Hematopoietic multipotent progenitor cell treated with erythropoietin and hydrocortisone succinate and interleukin-3 and kit ligand, for 8 days (in vitro differentiated cells): ENCODE results near the gene LKAAEAR1.
"Not testable (repeated sequence)": the region's sequence is repeated elsewhere in the genome, so short reads cannot be mapped to it uniquely, and the experiment has no call there.

ENCODE experiments used
- DNase-seq: peaks from one replicate; pipeline ENCODE4 v3.0.0-alpha.2; 2015

Gene LKAAEAR1

DNA sequence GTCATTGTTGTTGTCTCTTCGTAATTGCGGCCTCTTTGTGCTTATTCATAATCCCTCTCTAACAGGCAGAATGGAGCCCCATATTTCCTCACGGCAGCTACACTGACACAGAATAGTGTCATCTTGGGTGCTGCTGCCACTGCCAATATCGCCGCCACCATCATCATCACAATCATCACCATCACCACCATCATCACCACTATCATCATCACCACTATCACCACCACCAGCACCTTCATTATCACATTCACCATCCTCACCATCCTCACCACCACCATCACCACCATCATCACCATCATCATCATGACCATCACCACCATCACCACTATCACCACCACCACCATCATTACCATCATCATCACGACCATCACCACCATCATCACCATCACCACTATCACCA lies 12.3 kb upstream of the LKAAEAR1 start:
- DNase-seq: no peak

DNA sequence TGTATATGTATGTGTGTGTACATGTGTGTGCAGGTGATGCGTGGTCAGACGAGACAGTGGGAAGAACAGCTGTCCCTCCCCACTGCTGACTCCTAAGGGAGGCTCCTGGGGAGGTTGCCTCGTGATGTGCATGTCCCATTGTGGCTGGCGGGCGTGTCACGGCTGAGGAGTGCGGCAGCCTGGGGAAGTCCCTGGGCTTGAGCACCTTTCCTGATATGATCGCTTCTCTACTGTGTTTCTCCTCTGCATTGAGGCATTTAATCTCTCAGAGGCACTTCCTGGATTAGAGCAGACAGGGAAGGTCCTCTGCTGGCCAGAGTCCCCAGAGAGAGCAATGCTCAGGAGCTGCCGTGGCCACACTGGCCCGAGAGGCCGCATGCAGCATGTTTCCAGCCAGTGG lies 11.7 kb upstream of the LKAAEAR1 start:
- no peak for DNase-seq

DNA sequence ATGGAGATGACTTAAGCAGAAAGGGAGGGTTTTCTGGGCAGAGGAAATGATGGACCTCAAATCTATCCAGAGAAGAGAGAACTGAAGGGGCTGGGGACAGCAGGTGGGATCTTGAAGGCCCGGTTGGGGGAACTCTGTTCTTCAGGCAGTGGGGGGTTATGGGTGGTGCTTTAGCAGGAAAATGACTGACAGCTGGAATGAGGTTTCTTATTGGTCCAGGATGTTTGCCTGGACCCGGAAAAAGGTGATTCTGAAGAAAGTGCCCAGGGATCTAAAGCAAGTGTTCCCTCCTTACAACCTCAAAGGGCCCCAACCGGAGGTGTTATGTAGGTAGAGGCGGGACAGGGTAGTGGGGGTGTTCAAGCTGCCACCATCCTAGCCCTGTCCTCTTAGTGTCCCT lies 11.3 kb upstream of the LKAAEAR1 start:
- DNase-seq: no peak

- DNase-seq: no peak
Observed at GRCh38 chr20:64093013-64093503, 8.9 kb upstream of the LKAAEAR1 start.

GRCh38 chr20:64092258-64093012 lies 8.2 kb upstream of the LKAAEAR1 start:
- DNase-seq: no peak

DNA sequence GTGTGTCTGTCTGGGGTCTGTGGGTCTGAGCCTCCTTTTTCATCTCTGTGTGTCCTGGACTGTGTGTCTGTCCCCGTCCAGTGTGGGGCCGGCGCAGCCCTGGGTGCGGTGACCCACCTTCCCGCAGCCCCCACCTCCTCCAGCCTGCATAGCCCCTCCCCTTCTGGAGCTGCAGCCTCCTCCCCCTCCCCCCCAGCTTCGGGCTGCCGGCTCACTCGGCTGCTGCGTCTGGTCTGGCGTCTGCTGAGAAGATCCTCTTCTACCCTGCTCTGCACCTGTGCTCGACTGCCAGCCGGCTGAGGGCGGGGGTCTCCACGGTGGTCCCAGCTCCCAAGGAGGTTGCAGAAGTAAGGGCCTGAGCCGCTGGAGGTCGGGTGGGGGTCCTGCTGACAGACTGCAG lies 7.6 kb upstream of the LKAAEAR1 start:
- no peak for DNase-seq

- DNase-seq: no peak
Observed at GRCh38 chr20:64091340-64091739, 7.1 kb upstream of the LKAAEAR1 start.

DNA sequence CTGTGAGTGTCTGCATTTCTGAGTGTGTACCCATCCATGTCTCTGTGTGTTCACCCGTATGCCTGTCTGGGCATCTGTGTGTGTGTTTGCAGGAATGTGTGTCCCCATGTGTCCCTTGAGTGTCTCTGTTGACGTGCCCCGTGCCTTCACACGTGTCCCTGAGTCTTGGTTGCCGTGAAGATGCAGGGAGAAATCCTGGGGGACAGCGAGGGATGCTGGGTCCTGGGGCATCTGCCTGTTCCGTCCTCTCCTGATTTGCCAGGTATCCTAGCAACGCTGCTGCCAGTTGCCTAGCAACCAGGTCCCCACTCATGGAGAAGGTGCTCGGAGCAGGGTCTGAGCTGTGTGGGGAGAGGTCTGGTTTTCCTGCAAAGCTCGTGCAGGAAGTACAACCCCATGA lies 6.0 kb upstream of the LKAAEAR1 start:
- no peak for DNase-seq

DNA sequence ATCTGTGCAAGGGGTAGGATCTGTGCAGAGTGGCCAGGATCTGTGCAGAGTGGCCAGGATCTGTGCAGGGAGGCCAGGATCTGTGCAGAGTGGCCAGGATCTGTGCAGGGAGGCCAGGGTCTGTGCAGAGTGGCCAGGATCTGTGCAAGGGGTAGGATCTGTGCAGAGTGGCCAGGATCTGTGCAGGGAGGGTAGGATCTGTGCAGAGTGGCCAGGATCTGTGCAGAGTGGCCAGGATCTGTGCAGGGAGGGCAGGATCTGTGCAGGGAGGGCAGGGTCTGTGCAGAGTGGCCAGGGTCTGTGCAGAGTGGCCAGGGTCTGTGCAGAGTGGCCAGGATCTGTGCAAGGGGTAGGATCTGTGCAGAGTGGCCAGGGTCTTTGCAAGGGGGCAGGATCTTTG lies 4.4 kb upstream of the LKAAEAR1 start:
- not testable (repeated sequence) for DNase-seq

DNA sequence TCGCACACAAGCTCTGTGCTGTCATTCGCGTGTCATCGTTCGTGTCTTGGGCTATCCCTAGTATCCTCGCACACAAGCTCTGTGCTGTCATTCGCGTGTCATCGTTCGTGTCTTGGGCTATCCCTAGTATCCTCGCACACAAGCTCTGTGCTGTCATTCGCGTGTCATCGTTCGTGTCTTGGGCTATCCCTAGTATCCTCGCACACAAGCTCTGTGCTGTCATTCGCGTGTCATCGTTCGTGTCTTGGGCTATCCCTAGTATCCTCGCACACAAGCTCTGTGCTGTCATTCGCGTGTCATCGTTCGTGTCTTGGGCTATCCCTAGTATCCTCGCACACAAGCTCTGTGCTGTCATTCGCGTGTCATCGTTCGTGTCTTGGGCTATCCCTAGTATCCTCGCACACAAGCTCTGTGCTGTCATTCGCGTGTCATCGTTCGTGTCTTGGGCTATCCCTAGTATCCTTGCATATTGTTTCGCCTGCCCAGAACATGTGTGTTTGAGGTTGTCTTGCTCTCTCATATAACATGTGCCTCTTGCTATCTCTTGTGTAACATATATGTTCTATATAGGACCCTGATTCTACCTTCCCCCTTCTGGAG lies 3.1 kb upstream of the LKAAEAR1 start:
- DNase-seq: not testable (repeated sequence)

GRCh38 chr20:64086801-64087200 lies 2.6 kb upstream of the LKAAEAR1 start:
- no peak for DNase-seq

DNA sequence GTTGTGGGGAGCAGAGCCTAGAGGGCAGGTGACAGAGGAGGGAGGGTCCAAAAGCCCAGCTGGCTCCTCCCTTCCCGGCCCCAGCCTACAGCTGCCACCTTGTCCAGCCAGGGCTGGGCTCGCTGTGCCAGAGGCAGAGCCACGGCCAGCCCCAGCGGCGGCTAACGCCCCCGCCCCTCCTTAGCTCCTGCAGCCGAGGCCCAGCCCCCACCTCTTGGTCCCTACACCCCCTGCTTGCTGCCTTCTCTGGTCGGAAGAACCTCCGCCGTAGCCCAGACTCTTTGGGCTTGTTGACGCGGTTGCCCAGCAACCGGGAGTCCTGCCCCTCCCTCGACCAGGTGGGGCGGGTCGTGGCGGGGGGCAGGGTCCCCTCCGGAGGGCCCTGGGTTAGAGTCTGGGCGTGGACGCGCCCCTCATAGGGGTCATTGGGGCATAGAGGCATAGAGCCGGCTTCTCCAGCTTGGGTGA lies 521 bp upstream of the LKAAEAR1 start:
- no peak for DNase-seq

DNA sequence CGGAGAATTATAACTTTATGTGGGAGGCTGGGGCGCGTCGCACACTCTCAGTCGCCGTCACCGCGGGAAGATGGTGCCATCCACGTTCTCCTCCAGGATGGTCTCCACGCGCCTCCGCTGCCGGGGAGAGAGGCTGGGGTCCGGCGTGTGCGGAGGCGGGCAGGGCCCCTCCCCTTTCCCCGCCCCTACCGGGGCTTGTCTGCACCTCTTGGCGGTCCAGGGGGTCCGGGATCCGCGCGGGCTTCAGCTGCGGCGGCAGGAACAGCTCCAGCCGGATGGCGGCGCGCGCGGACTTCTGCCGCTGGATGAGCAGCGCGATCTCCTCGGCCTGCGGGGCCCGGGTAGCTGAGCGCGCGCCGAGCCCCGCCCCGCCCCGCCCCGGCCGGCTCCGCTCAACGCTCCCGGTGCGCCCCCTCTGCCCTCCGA lies 807 bp downstream of the LKAAEAR1 start:
- DNase-seq: peak; percentile 46

- no peak for DNase-seq
Observed at GRCh38 chr20:64082820-64083377, 1.3 kb downstream of the LKAAEAR1 start.

GRCh38 chr20:64082126-64082731 lies 2.0 kb downstream of the LKAAEAR1 start:
- no peak for DNase-seq

DNA sequence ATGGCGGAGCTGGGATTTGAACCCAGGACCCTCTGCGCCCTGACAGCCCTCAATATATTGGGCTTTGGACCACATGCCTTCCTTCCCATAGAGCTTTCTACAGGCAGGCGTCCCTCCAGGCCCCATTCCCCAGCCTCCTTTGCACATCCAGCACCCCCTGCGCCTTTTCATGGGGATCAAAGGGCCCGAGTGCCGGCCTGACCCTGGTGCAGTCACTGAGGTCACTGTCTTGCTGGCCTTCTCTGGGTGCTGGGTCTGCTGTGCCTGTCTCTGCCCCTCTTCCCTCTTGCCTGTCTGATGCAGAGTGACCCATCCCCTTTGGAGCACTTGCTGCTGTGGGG lies 2.6 kb downstream of the LKAAEAR1 start:
- DNase-seq: no peak

DNA sequence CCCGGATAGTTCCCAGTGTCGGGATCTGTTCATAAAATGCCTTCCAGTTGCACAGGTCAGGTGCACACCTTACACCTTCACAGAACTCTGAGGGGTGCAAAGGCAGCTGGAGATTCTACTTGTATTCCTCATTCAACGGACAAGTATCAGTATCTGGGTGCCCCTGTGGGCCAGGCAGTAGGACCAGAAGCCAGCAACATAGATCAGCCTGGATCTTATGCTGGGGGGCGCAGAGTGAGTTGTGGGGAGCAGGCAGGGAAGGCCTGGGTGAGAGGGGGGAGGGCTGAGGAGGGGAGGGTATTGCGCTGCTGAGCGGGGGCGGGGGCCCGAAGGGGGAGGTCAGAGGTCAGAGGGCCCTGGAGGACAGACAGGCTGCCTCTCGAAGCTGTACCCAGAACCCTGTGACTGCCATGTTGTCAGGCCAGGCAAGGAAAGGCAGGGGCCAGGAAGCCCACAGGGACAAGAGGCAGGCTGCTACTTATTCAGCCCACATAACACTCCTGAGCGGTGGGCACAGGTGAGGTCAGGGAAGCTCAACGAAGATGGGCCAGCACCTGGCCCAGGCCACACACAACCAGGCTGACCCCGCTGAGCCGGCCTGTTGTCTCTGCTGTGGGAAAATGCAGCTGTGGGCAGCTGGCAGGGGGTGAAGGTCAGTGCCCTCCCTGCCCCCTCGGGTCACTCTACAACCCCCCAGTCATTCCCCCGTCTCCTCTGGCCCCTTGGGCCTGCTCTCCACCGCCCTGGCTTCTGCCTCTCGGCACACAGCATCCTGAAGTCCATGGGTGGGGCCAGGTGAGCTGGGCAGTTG lies 3.2 kb downstream of the LKAAEAR1 start:
- no peak for DNase-seq

- no peak for DNase-seq
Observed at GRCh38 chr20:64080013-64080812, 4.0 kb downstream of the LKAAEAR1 start, which contains the start of gene OPRL1. OPRL1 (plus strand) TSS chr20:64080082; CDS start chr20:64092721, 12,639 bp downstream.

GRCh38 chr20:64079273-64080012 lies 4.8 kb downstream of the LKAAEAR1 start, which contains the start of gene RGS19:
RGS19 (minus strand) TSS chr20:64079518; CDS start chr20:64076886, 2,632 bp downstream.
- DNase-seq: peak; percentile 34

DNA sequence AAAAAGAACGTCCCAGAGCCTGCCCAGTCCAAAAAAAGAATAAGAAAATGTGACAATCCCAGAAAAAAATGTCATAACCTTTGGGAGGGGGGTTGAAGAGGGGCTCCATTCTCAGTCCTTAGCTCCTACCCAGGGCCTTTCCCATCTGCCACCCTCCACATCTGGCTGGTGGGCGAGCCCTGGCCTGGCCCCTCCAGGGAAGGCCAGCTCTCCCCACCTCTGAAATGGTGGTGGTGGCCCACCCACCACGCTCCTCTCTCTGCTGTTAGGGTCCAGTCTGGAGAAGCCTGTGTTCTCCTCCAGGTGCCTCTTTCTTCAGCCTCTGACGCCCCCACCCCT lies 5.3 kb downstream of the LKAAEAR1 start:
- DNase-seq: no peak

DNA sequence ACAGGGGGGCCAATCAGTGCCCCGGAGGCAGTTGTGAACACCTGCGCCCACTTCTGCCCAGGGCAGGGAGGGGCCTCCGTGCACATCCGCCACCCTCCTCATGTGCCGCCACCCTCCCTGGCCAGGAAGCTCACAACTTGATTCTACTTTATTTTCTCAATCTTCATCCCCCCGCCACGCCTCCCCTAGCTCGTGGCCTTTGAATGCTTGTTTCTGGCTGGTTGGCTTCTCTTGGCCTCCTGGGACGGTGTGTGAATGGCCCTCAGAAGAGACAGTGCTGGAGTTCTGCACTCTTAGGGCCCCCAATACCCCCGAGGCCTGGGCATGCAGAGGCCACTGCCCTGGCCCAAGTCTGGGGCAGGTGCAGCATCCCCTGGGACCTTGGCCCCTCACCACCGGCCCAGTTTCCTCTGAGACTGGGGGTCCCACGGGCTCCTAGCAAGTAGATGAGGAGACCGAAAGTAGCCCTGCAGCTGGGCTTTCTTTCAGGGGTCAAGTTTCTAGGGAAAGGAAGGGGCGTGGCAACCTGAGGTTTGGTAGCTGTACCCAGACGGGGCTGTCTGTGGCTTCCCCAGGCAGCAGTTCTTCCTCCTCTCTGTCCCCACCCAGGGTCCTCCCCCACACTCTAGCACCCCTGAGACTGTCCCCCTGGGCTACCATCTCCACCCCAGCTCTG lies 6.2 kb downstream of the LKAAEAR1 start:
- DNase-seq: no peak
